NCI-H2227 treated with DMSO at 0.1 percent for 48 hours (cell line): Measurements from ENCODE around the gene OPRM1.

Source experiments
- DNase-seq: peaks from one replicate; lab custom pipeline; 2025; lab: John Stamatoyannopoulos, UW

The OPRM1 gene

DNA sequence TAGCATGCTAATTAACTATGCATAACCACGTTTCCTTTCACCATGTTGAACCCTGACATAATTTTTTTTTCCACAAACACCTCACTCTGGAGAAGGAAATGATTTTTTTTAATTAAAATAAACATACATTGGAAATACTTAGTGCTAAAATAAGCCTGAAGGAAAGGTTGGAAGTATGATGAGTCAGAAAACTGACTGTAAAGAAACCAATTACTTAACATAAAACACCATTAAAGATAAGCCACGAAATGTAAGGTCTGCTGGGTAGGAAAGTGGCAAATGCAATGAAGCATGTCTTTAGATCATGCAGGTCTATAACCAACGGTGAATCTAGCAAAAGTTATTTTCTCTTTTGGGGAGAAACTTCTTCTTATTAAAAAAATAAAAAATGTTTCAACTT, 47.5 kb downstream of the OPRM1 start:
- no peak for DNase-seq

- DNase-seq, result no peak
These were observed 53.4 kb downstream of the OPRM1 start for GRCh38 chr6:154092326-154092962.

GRCh38 chr6:154093231-154094044, 54.4 kb downstream of the OPRM1 start:
- DNase-seq, result no peak

DNA sequence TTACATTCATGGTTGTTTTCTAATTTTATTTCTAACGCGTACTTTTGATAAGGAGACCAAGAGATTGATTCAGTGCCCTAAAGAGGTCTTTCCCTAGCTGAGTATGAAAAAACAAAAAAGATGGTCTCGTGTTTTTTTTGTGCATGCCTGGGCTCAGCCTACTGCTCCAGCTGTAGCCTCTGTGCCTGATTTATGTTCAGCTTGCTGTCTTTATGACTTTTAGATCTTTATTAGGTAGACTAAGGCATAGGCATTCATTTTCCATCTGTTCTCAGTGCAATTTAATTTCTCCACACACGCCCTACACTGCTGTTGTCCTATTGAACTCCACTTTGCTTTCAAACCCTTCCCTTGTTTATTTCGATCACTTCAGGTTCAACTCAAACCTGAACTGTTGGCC, 56.5 kb downstream of the OPRM1 start:
- DNase-seq, result no peak

DNA sequence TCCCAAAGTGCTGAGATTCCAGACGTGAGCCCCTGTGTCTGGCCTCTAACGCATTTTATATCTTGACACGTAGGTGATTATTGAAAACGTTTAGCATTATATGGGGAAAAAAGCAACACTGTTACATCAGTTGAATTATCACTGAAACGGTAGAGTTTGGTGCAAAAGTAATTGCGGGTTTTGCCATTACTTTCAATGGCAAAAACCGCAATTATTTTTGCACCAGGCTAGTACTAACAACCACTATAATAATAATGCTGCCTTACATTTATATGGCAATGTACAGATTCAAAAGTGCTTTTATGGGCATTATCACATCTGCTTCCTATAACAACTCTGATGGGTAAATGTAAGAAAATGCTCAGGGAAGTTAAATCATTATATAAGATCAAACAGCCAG, 57.3 kb downstream of the OPRM1 start:
- DNase-seq, result no peak

DNA sequence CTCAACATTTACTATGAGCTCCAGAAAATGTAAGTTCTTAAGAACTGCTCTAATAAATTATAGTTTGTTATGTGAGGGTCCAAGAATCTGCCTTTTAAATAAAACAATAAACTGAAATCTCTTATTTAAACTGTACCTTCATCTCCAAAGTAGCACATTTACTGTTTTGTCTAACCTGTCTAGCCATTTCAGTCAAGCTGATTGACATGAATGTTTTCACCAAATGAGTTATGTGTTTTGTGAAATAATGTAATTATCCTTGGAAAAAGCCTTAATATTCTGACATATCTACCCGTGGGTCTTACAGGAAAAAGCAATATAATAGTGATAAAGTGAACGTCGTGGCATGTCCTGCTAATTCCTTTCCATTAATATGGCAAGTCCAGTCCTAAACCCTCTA, 57.8 kb downstream of the OPRM1 start:
- DNase-seq, result peak; percentile 5

GRCh38 chr6:154099211-154099610, 60.2 kb downstream of the OPRM1 start:
- DNase-seq, result no peak

DNA sequence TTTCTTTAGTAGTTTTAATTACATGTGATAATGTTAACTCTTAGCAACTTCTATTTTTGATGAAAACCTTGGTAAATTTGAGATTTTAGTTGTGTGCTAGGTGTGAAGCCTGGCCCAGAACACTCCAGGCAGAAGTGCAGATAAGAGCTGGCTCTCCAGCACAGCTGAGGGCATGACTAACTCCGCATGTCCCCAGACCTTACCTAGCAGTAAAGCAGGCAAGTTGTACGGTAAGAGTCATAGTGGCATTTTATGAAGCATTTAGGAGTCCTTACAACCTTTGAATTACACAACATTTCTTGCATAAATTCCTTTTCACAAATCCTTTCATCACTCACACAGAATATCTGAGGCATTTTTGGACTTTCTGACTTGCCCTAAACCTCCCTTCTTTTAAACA, 67.2 kb downstream of the OPRM1 start:
- no peak for DNase-seq

DNA sequence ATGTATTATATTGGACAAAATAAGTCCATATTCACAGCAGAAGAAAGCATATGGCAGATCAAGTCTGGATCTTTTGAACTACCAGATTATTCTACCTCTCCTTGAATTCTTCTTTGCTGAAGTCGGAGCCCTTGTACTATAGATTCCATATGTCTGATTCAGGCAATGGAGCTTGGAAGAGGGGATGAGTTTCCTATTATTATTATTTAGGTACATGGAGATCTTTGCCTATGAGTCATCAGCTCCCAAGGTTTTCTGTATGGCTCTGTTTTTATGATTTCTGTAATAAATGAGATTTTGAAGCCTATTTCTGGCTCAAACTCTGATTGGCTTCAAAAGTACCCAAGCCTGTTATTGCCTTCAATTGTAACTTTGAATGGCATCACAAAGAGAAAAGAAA, 72.0 kb downstream of the OPRM1 start:
- no peak for DNase-seq

DNA sequence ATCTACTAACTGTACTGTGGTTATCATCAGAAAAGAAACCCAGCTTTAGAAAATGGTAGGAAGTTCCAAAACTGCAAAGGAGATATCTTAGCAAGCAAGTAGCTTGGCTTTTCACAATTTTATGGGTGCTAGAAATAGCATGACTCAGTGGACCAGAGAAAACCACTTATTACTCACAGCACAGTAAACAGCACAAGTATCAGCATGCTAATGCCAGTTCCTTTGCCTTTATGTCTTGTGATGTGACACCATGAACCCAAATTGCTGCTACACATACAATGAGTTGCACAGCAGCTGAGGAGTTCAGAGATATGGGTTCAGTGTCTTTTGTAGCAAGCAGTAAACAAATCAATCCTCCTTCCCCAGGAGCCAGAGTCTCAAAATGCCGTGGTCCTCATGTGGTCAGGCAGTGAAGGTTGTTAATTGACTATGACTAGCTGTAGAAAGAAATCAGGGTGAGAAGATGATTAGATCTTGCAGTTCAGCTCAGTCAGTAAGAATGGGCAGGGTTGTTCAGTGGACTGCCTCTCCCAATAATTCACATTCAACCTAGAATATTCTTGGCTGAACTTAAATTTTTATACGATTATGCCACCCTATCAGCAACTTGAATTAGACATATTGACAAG, 73.3 kb downstream of the OPRM1 start:
- no peak for DNase-seq

DNA sequence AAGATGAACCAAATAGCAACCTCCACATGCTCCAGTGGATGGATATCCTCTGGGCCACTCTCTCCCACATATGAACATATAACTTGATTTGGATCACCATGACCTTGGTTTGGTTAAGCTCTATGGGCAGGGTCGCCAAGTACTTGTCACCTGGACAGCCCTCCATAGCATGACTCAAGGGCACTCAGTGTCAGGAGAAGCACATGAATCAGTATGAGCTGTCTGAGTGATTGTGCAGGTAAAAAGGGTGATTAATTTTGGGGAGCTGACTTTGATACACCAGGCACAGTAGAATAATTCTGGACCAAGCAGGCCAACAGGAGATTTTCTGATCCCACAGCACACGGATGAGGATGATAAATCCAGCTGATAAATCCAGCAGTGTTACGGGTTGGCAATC, 74.4 kb downstream of the OPRM1 start:
- DNase-seq, result no peak

- no peak for DNase-seq
These were observed 78.4 kb downstream of the OPRM1 start for GRCh38 chr6:154117485-154117884.

DNA sequence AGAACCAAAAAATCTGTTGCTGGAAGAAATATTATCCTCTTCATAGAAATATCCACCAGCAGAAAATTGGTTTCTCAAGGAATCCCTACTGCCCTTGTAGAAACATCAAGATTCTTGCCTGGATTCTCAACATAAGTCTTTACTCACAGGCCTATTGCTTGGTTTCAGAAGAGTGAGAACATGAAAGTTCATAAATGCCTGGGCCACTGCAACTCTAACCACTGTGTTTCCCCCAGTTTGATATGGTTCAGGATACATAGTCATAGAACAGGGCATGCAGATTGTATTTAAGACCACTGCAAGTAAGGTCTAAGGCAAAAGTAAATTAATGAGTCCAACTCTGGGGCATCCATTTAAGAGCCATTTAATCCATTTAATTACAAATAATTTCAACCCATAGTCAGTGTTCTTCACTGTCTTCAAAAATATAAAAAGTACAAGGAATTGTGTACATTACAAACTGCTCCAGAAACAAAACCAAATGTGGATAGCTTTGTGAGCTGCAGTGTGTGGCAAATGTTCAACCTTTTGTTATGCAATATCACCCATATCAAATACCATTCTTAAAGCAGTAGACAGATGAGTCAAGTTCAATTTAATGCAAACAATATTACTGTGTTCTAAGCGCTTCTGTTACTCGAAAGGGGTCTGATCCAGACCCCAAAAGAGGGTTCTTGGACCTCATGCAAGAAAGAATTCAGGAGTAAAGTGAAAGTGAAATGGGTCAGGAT, 83.3 kb downstream of the OPRM1 start:
- DNase-seq, result no peak

DNA sequence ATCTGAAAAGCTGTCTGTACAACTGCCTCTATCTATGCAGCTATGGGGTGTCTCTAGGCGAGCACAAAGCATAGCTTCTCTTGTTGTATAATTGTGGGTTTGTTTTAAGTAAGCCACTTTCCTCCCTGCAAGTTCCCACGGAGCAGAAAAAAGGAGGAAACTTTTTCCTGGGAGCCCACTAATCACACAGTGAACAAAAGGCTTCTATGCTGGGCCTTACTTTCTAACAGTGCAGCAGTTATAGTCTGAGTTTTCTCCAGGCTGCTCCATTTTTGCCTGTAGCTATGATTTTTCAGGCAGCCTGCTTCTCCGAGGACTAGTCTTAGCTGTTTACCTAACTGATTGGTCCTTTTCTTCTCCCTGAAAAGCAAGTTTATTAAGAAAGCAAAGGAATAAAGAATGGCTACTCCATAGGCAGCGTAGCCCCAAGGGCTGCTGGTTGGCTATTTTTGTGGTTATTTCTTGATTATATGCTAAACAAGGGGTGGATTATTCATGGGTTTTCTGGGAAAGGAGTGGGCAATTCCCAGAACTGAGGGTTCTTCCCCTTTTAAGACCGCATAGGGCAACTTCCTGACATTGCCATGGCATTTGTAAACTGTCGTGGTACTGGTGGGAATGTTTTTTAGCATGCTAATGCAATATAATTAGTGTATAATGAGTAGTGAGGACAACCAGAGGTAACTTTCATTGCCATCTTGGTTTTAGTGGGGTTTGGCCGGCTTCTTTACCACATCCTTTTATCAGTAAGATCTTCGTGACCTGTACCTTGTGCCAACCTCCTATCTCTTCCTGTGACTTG, 84.3 kb downstream of the OPRM1 start:
- no peak for DNase-seq

GRCh38 chr6:154125421-154125820, 86.4 kb downstream of the OPRM1 start:
- DNase-seq, result no peak

GRCh38 chr6:154127657-154128056, 88.6 kb downstream of the OPRM1 start:
- DNase-seq, result no peak

DNA sequence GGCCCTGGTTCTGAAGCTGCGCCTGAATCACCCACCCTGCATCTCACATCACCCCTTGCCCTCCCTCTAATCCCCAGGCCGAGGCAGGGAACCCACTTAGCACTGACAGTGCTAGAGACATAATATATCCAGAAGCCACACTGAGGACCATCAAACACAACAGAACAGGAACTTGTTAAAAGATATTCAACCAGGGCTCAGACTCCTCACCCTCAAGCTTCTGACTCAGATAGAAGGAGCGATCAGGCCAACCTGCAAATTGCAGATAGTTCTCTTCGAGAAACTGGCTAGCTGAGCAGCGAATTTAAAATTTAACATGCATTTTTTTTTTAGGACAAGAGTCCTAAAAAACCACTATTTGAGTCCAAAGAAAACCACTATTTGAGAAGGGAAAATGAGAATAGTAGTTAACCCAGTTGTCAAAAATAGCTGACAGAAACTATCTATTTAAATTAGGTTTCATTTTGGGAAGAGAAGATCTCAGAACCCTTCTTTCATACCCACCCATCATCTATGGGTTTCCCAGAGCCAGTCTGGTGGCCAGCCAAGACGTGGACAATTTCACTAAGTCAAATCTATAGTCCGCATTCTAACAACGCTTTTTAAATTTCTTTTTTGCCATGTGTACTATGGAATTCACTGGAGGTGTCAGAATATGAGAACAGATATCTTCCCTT, 95.6 kb downstream of the OPRM1 start:
- no peak for DNase-seq

DNA sequence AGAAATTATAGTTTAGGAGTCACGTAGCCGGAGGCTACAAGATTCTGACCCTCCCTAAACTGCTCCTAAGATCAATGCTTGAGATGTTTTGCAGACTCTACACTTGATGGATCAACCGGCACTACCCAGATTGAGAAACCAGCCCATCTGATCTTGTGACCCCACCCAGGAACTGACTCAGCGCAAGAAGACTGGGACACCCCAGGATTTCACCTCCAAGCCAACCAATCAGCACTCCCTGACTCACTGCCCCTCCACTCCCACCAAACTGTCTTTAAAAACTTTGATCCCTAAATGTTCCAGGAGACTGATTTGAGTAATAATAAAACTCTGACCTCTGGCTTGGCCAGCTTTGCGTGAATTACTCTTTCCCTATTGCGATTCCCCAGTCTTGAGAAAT, 99.8 kb downstream of the OPRM1 start:
- no peak for DNase-seq

- DNase-seq, result no peak
These were observed 100.9 kb downstream of the OPRM1 start for GRCh38 chr6:154139892-154140291.

- no peak for DNase-seq
These were observed 101.7 kb downstream of the OPRM1 start for GRCh38 chr6:154140743-154141142.

GRCh38 chr6:154143753-154144152, 104.7 kb downstream of the OPRM1 start:
- no peak for DNase-seq
